Measurements from ENCODE around the gene ADIPOQ. TPM values are rescaled to one million over a fixed set of nuclear protein-coding genes. Genes with fewer than 3 reads are reported as not detected.

Gene ADIPOQ
- total RNA-seq, 1 experiment from 2014 or later, result not detected

DNA sequence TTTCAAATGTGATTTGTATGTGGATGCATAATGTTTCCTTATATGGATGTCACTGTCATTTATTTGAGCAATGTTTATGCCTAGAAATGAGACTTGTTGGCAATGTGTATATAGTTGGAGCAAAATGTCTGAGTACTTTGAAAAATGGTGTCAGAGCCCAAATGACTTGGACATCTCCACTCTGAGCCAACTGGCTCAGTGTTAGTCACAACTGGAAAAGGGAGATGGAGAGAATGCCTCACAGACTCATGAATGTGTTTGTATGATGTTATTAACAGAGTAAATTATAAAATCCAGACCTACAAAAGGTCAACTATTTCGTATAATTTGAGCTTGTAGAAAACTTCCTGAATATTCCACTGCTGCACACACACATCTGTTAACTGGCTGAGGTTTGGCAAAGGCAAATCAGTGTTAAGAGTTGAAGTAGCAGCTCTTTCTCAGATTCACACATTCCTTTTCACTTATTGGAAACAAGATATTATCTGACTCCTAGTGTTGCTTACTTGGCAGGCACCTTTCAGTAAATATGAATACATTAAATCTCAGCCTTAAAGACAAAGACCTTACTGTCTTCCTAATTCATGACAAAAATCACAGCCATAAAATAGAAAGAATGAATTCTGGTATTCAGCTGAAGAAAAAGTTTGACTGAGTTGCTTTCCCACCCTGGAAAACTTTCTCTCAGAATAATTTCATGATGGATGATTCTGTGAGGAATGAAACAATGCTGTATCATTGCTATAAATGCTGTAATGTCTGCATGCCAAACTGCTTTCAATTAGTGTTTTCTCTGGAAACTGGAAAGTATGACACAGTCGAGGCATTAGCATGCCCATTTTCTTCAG is 27.0 kb downstream of the ADIPOQ start:
- Histone ChIP-seq H3K9ac (ENCODE audit: extremely low read depth, insufficient read length, low read length) (no peak overlapping the region), H3K4ac (ENCODE audit: low read depth, low read length) (no peak overlapping the region), H2BK15ac (ENCODE audit: low read depth, low read length) (no peak overlapping the region), H3K18ac (ENCODE audit: insufficient read length, low read depth, low read length) (no peak overlapping the region), H3K79me1 (ENCODE audit: insufficient read depth, low read depth, low read length, poor library complexity, severe bottlenecking) (no peaks in the 10 kb centered on the region), H3T11ph (ENCODE audit: low read length) (no peak overlapping the region), H2BK20ac (ENCODE audit: low read depth, low read length, poor library complexity, severe bottlenecking) (no peak overlapping the region), H2BK5ac (ENCODE audit: insufficient read length, low read length) (no peak overlapping the region), H3K79me2 (ENCODE audit: insufficient read depth, low read length) (no peaks in the 10 kb centered on the region), H3K23me2 (ENCODE audit: insufficient read length, low read depth, low read length, poor library complexity, severe bottlenecking) (no peaks in the 10 kb centered on the region), H3K23ac (ENCODE audit: insufficient read length, low read depth, low read length) (no peak overlapping the region), H3K4me1 (ENCODE audit: insufficient read depth, low read length) (no peaks in the 10 kb centered on the region), H4K20me1 (ENCODE audit: control insufficient read depth, insufficient read depth, insufficient read length) (no peaks in the 10 kb centered on the region), H4K91ac (ENCODE audit: insufficient read length, low read depth, low read length) (no peak overlapping the region), H2AK5ac (ENCODE audit: insufficient read length, low read length) (no peak overlapping the region), H2BK12ac (ENCODE audit: insufficient read length, low read depth, low read length) (no peak overlapping the region), H2BK120ac (ENCODE audit: low read depth, low read length, poor library complexity, severe bottlenecking) (no peak overlapping the region), H3K27ac (ENCODE audit: insufficient read length, low read depth, low read length) (no peak overlapping the region), H4K8ac (replicated peaks; ENCODE audit: insufficient read length, low read depth, low read length) (no peak overlapping the region), H4K5ac (ENCODE audit: insufficient read length, low read depth, low read length) (no peak overlapping the region), H3K27me3 (ENCODE audit: insufficient read depth, low read length) (no peaks in the 10 kb centered on the region), H3K56ac (ENCODE audit: insufficient read length, low read depth, low read length) (no peak overlapping the region), H3K4me2 (ENCODE audit: insufficient read depth, insufficient read length, low read length) (no peak overlapping the region), H3K14ac (ENCODE audit: insufficient read depth, low read length) (no peak overlapping the region), H3K9me3 (ENCODE audit: control insufficient read depth, low read depth, low read length) (no peaks in the 10 kb centered on the region), H2AFZ (ENCODE audit: low read length) (no peak overlapping the region)
- DNase-seq, result no peak
- TF ChIP-seq, protein P1, sequence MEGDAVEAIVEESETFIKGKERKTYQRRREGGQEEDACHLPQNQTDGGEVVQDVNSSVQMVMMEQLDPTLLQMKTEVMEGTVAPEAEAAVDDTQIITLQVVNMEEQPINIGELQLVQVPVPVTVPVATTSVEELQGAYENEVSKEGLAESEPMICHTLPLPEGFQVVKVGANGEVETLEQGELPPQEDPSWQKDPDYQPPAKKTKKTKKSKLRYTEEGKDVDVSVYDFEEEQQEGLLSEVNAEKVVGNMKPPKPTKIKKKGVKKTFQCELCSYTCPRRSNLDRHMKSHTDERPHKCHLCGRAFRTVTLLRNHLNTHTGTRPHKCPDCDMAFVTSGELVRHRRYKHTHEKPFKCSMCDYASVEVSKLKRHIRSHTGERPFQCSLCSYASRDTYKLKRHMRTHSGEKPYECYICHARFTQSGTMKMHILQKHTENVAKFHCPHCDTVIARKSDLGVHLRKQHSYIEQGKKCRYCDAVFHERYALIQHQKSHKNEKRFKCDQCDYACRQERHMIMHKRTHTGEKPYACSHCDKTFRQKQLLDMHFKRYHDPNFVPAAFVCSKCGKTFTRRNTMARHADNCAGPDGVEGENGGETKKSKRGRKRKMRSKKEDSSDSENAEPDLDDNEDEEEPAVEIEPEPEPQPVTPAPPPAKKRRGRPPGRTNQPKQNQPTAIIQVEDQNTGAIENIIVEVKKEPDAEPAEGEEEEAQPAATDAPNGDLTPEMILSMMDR (conservative IDR thresholded peaks at IDR 0.05), result no peak
- H3K36me3 Mint-ChIP-seq (ENCODE audit: insufficient read depth in 1 of 3, low read depth in 3 of 3), result peaks cover 2 to 6% (median 4%) of the 10 kb centered on the region in 3 experiments; a peak in 4 of 7 replicates
- H3K4me1 Mint-ChIP-seq, result peaks cover 5 to 7% of the 10 kb centered on the region in 2 experiments
- no peak overlapping the region; a peak in 1 of 7 replicates for H3K27ac Mint-ChIP-seq
- no CpG with 5 or more reads among the region's 2 CpGs for WGBS (ENCODE audit: extremely low coverage, insufficient read length, low lambda C conversion rate)
- H3K27me3 Mint-ChIP-seq (ENCODE audit: low read depth), result peaks cover 1% of the 10 kb centered on the region
- H3K4me3 Mint-ChIP-seq, result no peak overlapping the region
- H3K9me3 Mint-ChIP-seq, result peaks cover 10 to 13% of the 10 kb centered on the region in 2 experiments; a peak in 4 of 5 replicates

Data from H9 (cell line).